ENCODE data around the gene MSRB3. TPM values are rescaled to one million over a fixed set of nuclear protein-coding genes. Genes with fewer than 3 reads are reported as not detected.

The MSRB3 gene
- total RNA-seq, 1 donor from 2014 or later, result 18.3 TPM

DNA sequence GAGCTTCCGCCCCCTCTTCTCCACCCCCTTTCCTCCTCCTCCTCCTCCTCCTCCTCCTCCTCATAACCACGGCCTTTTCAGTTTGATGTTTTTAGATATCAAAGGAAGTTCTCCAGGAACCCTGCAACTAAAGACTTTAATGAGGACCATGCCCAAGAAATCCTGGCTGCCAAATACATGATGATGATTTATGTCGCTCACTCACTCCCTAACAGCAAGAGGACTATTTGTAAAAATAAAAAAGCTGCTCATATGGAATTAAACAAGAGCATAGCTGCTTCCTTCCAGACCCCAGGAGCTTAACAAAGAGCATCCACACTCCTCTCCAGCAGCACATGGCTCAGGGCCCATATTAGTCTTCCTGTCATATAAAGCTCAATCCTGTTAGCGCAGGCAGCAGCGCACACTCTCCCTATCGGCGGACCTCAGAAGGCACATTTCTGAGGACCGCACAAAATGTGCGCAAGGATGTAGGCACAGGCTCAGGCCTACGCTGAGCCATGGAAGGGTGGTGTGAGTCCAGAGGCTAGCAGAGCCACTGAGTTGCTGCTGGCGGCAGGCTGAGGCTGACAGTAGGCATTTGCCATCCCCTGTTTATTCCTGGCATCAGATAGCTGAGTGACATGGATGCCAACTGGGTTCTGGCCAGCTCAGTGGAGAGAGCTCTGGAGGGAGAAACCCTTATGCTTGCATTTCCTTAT, 232.8 kb downstream of the MSRB3 start:
- H3K4me3 ChIP-seq (ENCODE audit: low read depth, low read length), result no peak overlapping the region
- no peaks in the 10 kb centered on the region for H3K27me3 ChIP-seq (ENCODE audit: control insufficient read depth, insufficient read depth, low read length)
- DNase-seq (ENCODE audit: low read depth), result no peak
- H3K36me3 ChIP-seq (ENCODE audit: control insufficient read depth, insufficient read depth, low read length), result no peaks in the 10 kb centered on the region
- TF ChIP-seq, protein P1, sequence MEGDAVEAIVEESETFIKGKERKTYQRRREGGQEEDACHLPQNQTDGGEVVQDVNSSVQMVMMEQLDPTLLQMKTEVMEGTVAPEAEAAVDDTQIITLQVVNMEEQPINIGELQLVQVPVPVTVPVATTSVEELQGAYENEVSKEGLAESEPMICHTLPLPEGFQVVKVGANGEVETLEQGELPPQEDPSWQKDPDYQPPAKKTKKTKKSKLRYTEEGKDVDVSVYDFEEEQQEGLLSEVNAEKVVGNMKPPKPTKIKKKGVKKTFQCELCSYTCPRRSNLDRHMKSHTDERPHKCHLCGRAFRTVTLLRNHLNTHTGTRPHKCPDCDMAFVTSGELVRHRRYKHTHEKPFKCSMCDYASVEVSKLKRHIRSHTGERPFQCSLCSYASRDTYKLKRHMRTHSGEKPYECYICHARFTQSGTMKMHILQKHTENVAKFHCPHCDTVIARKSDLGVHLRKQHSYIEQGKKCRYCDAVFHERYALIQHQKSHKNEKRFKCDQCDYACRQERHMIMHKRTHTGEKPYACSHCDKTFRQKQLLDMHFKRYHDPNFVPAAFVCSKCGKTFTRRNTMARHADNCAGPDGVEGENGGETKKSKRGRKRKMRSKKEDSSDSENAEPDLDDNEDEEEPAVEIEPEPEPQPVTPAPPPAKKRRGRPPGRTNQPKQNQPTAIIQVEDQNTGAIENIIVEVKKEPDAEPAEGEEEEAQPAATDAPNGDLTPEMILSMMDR (IDR thresholded peaks at IDR 0.05; ENCODE audit: insufficient read depth, low read length, poor library complexity, severe bottlenecking), result no peak

DNA sequence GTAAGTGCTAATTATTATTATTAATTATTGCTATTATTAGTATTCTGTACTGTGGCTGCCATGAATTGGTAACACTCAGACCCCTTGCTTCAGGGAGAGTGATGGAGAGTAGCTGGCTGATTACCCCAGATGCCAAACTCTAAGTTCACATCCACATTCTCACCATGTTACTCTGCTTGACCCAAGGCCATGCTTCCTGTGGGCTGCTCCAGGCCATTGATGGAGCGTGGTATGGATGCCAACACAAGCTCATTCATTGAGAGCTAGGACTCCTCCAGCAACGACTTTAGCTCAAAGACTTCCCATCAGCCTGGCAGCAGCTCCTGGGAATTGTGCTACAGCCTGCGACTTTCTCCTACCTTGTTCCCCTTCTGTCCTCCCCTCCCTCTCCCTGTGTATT, 233.4 kb downstream of the MSRB3 start:
- no peaks in the 10 kb centered on the region for H3K27me3 ChIP-seq (ENCODE audit: control insufficient read depth, insufficient read depth, low read length)
- no peak for DNase-seq (ENCODE audit: low read depth)
- TF ChIP-seq, protein P1 (IDR thresholded peaks at IDR 0.05; ENCODE audit: insufficient read depth, low read length, poor library complexity, severe bottlenecking), result no peak
- H3K36me3 ChIP-seq (ENCODE audit: control insufficient read depth, insufficient read depth, low read length), result no peaks in the 10 kb centered on the region
- H3K4me3 ChIP-seq (ENCODE audit: low read depth, low read length), result no peak overlapping the region

Other genes with a start within 250 kb of the MSRB3 start
- gene WIF1, start 157.4 kb upstream of the MSRB3 start, total RNA-seq, result not detected in 2 replicates
- 25.5 and 26.4 TPM in 2 replicates for gene LEMD3, start 109.1 kb upstream of the MSRB3 start, total RNA-seq

Measured in kidney epithelial cell (primary cell).